Stimulated activated CD8-positive, alpha-beta memory T cell treated with anti-CD3 and anti-CD28 coated beads, Interleukin-7, amount 100 ng/mL, for 1 hour (primary cell): ENCODE measurements around the gene FILIP1.
"Not testable (repeated sequence)": the region's sequence is repeated elsewhere in the genome, so short reads cannot be mapped to it uniquely, and the experiment has no call there.

Experiments used
- DNase-seq, 2 donors: peaks; one replicate each; pipeline ENCODE4 v3.0.0-alpha.2; 2020; ENCODE audit warnings: low read depth in 2 of 2

The FILIP1 gene

GRCh38 chr6:75458895-75459294 lies 34.7 kb downstream of the FILIP1 start:
- no peak for DNase-seq

DNA sequence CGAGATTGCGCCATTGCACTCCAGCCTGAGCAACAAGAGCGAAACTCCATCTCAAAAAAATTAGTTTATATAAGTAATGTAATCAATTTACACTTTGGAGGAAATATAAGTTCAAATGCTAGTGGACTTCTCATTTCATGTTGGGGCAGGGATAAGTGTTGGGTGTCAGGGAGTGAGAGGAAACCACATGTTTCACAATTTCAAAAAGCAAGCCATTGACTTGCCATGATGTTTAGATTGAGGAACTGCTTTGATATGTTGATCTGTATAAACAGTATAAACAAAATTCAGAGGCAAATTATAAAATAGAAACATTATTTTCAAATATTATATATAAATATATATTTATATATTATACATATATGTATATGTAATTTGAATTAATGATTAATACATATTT lies 42.7 kb downstream of the FILIP1 start:
- no peak for DNase-seq

- DNase-seq, result no peak
Observed at GRCh38 chr6:75449630-75450206, 43.9 kb downstream of the FILIP1 start.

GRCh38 chr6:75446241-75446880 lies 47.2 kb downstream of the FILIP1 start:
- DNase-seq, result no peak

GRCh38 chr6:75445738-75446137 lies 47.9 kb downstream of the FILIP1 start:
- DNase-seq, result no peak

DNA sequence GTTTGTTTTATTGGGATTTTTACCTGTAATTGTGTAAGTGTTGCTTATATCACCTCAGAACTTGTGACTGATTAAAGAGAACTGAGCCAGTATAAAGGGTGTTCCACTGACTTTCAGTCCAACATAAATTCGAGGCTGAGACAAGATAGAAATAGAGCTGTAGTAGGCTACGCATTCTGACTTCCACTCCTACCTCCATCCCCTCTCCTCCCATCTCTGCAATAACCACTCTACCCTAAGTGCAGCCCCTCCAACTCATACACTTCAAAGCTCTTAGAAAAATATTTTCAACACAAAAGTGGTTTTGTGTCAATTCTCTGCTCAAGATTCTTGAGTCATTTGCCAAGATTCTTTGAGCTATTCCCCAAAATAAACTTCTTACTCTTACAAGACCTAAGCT lies 48.7 kb downstream of the FILIP1 start:
- no peak for DNase-seq

DNA sequence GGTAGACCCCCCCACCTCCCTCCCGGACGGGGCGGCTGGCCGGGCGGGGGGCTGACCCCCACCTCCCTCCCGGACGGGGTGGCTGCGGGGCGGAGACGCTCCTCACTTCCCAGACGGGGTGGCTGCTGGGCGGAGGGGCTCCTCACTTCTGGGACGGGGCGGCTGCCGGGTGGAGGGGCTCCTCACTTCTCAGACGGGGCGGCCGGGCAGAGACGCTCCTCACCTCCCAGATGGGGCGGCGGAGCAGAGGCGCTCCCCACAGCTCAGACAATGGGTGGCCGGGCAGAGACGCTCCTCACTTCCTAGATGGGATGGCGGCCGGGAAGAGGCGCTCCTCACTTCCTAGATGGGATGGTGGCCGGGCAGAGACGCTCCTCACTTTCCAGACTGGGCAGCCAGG lies 51.7 kb downstream of the FILIP1 start:
- DNase-seq, result not testable (repeated sequence)

DNA sequence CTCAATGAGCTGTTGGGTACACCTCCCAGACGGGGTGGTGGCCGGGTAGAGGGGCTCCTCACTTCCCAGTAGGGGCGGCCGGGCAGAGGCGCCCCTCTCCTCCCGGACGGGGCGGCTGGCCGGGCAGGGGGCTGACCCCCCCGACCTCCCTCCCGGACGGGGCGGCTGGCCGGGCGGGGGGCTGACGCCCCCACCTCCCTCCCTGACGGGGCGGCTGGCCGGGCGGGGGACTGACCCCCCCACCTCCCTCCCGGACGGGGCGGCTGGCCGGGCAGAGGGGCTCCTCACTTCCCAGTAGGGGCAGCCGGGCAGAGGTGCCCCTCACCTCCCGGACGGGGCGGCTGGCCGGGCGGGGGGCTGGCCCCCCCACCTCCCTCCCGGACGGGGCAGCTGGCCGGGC lies 52.1 kb downstream of the FILIP1 start:
- not testable (repeated sequence) for DNase-seq

DNA sequence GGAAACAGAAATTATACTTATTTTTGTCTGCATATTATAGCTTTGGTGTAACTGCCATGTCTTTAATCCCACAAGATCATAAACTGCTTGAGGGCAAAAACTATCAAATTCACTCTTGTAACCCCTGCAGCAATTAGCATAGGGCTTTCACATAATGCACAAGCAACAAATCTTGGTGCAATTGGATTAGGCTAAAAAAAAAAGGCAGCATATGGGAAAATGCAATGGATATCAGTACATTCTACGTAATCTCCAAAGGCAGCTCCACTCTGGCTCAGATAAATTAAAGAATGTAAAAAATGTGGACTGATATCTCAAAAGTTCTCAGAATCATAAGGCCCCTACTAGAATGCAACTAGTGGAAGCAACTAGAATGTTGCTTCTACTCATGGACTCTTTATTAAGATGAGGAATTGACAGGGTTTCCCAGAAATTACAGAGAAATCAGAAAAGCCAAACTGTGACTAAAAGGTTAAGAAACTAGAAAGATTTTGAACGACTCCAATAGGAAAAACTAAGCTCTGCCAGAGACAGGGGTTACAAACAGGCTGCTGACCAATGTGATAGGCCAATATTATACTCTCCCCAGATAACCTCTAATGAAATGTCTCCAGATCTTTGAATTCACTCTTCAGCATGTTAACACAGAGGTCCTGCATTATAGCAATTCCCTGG lies 55.0 kb downstream of the FILIP1 start:
- DNase-seq, result no peak

- no peak for DNase-seq
Observed at GRCh38 chr6:75438013-75438431, 55.6 kb downstream of the FILIP1 start.

GRCh38 chr6:75437421-75437891 lies 56.1 kb downstream of the FILIP1 start:
- no peak for DNase-seq

- no peak for DNase-seq
Observed at GRCh38 chr6:75436869-75437268, 56.7 kb downstream of the FILIP1 start.

GRCh38 chr6:75432809-75433208 lies 60.8 kb downstream of the FILIP1 start:
- not testable (repeated sequence) for DNase-seq

GRCh38 chr6:75431379-75431778 lies 62.2 kb downstream of the FILIP1 start:
- no peak for DNase-seq

GRCh38 chr6:75430631-75431325 lies 62.8 kb downstream of the FILIP1 start:
- no peak for DNase-seq

DNA sequence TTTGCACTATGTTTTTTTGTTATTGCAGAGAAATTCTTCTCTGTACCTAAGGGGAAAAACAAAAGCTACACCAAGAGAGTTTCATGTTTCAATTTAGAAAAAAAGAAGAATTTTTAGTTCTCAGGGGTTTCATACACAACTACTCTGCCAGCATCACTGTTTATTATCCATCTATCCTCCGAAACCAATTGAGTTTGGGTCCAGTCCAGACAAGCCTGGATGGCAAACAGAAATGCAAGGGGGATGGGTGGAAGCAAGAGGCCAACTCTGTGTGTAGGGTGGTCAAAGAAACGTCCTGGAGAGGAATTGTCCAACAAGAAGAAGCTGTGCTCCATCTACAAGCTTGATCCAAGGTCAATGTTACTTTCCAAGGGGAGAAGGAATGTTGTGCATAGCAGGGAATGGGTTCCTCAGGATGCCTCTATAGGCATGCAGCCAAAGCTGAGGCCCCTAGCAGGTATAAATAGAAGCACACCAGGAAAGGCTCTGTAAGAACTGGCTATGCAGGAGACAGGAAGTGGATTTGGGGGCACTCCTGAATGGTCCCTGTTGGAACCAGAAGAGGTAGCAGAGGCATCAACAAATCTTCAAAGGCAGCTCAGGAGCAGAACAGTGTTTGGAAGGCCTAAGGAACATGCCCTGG lies 64.4 kb downstream of the FILIP1 start:
- no peak for DNase-seq

GRCh38 chr6:75428204-75428603 lies 65.4 kb downstream of the FILIP1 start:
- DNase-seq, result no peak

DNA sequence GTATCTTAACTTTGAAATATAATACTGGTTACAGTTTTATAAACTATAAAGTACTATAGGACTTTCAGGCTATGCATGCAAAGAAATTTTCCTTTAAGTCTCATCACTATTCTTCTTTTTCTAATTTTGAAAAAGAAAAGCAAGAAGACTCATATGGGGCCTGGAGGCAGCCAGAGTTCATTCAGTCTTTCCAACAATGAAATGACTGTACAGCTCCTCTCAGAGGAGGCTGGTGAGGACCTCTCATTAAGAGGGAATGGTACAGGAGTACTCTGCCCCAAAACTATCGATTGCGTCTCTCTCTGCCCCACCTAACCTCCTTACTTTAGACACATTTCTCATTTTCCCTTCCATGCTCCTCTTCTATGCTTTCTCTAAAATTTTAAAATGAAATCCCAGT lies 66.3 kb downstream of the FILIP1 start:
- no peak for DNase-seq

DNA sequence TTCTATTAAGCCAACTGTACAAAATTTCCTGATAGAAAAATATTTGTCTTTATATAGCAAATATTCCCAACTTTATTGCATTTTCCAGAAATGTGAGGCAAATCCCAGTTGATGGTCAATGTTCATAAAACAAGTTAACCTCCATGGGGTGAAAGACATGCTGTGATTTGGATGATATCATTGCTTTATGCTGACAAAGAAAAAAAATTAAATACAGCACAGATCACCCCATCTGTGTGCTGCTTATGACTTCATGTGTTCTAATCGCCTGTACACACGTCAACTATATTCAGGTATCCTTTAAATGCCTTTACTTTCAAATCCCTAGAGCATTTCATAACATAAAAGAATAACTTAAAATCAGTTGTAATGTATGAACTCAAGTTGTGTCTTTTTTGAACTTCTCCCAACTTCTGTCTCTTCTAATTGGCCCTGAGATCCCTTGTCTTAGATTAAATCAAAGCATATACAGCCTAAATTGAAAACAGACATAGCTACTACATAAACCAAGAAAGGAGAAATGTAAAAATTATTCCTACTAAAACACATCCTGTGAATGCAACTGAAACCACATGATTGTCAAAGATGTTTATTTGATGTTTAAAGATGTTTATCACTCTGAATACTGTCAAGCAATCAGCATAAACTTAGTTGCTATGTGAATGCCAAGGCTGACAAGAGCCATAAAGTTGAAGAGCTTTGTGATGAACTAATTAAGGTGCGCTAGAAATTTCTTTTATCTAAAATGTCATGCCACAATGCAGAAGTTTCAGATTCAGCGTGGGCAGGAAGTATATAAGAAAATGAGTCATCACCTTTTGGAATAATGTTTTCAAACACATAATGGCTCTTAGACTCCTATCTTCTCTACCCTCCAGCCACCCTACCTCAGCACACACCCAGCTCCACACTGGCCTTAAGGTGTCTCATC lies 68.7 kb downstream of the FILIP1 start:
- no peak for DNase-seq

DNA sequence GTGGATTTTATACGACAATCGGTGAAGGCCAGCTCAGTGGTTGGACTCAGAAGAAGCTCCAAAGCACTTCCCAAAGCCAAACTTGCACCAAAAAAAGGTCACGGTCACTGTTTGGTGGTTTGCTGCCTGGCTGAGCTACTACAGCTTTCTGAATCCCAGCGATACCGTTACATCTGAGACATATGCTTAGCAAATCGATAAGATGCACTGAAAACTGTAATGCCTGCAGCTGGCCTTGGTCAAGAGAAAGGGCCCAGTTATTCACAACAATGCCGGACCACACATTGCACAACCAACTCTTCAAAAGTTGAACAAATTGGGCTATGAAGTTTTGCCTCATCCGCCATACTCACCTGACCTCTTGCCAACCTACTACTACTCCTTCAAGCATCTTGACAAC lies 70.2 kb downstream of the FILIP1 start:
- DNase-seq, result no peak
